H1 (cell line): ENCODE measurements around the gene ARL6IP4. TPM values are rescaled to one million over a fixed set of nuclear protein-coding genes. Genes with fewer than 3 reads are reported as not detected.

Experiments used
- CTCF ChIA-PET: fragments of 300-600 bp; sonication (Branson Sonifier 250); formaldehyde crosslinking; loops from one replicate; lab custom pipeline; 2021; ENCODE audit not compliant: partially characterized antibody; lab: Charles Lee
- POLR2A ChIA-PET: fragments of 300-600 bp; sonication (Branson Sonifier 250); formaldehyde crosslinking; loops from one replicate; lab custom pipeline; 2021; ENCODE audit warnings: inconsistent platforms; ENCODE audit not compliant: partially characterized antibody; lab: Charles Lee
- DNase-seq, 2 experiments: peaks; one replicate each; pipeline versions ENCODE4 v3.0.0 to v3.0.0-alpha.2; 2010 to 2022; ENCODE audit warnings: low spot score in 2 of 2, low read depth in 1 of 2, mixed read lengths in 1 of 2
- FAIRE-seq: peaks from 2 replicates; lab custom pipeline; 2011; peaks lifted over from hg19 to GRCh38; lab: Jason Lieb, UNC
- H2AFZ ChIP-seq: 2 replicates; pipeline ENCODE4 v1.8.1; 2012; ENCODE audit warnings: low read length, inconsistent platforms
- H2AK5ac ChIP-seq: 2 replicates; pipeline ENCODE4 v1.6.1; 2013; ENCODE audit warnings: low read depth, low read length
- H2BK120ac ChIP-seq: replicated peaks from 2 replicates; pipeline ENCODE3; 2013; ENCODE audit warnings: low read depth, low read length, inconsistent platforms
- H2BK12ac ChIP-seq: 2 replicates; pipeline ENCODE4 v1.6.1; 2013; ENCODE audit warnings: low read depth, low read length
- H2BK15ac ChIP-seq: 2 replicates; pipeline ENCODE4 v1.6.1; 2013; ENCODE audit warnings: low read length
- H2BK20ac ChIP-seq: 2 replicates; pipeline ENCODE4 v1.6.1; 2013; ENCODE audit warnings: low read length
- H2BK5ac ChIP-seq: 2 replicates; pipeline ENCODE4 v1.6.1; 2013; ENCODE audit warnings: low read depth, low read length
- H3K14ac ChIP-seq: 2 replicates; pipeline ENCODE4 v1.6.1; 2013; ENCODE audit warnings: inconsistent platforms; ENCODE audit not compliant: insufficient read length
- H3K18ac ChIP-seq: 2 replicates; pipeline ENCODE4 v1.6.1; 2013; ENCODE audit warnings: low read length; ENCODE audit errors: extremely low read depth
- H3K23ac ChIP-seq: 2 replicates; pipeline ENCODE4 v1.6.1; 2013; ENCODE audit warnings: inconsistent platforms; ENCODE audit not compliant: insufficient read length
- H3K23me2 ChIP-seq: 2 replicates; pipeline ENCODE4 v1.6.1; 2013; ENCODE audit warnings: low read depth, low read length
- H3K27ac ChIP-seq: 2 replicates; pipeline ENCODE4 v1.6.1; 2011; ENCODE audit warnings: low read depth, low read length, inconsistent platforms
- H3K27me3 ChIP-seq, 4 experiments: replicated peaks in 1 of 4; 1 replicate in 1 of 4; 2 replicates in 3 of 4; pipeline versions ENCODE4 v1.6.1 to v1.8.1; 2011 to 2013; ENCODE audit warnings: low read length in 3 of 4, mild to moderate bottlenecking in 3 of 4, inconsistent platforms in 2 of 4, mixed read lengths in 2 of 4, moderate library complexity in 1 of 4; ENCODE audit not compliant: control insufficient read depth in 3 of 4, insufficient read depth in 3 of 4; ENCODE audit errors: extremely low read depth in 1 of 4
- H3K36me3 ChIP-seq, 4 experiments: 2 replicates each; pipeline versions ENCODE4 v1.6.1 to v1.8.1; 2011 to 2013; ENCODE audit warnings: mild to moderate bottlenecking in 4 of 4, low read length in 3 of 4, moderate library complexity in 2 of 4, control low read depth in 1 of 4, inconsistent platforms in 1 of 4; ENCODE audit not compliant: insufficient read depth in 4 of 4, control insufficient read depth in 2 of 4
- H3K4ac ChIP-seq: replicated peaks from 2 replicates; pipeline ENCODE3; 2013; ENCODE audit warnings: low read length, low read depth, mixed read lengths, inconsistent platforms; ENCODE audit not compliant: insufficient read length
- H3K4me1 ChIP-seq, 4 experiments: replicated peaks in 1 of 4; 1 replicate in 1 of 4; 2 replicates in 3 of 4; pipeline versions ENCODE4 v1.6.1 to v1.8.1; 2011 to 2013; ENCODE audit warnings: low read length in 3 of 4, inconsistent platforms in 2 of 4, mixed read lengths in 1 of 4; ENCODE audit not compliant: insufficient read depth in 4 of 4, control insufficient read depth in 3 of 4
- H3K4me2 ChIP-seq, 2 experiments: 2 replicates each; pipeline versions ENCODE4 v1.6.1 to v1.8.1; 2011 to 2013; ENCODE audit warnings: low read depth in 2 of 2, low read length in 2 of 2, control low read depth in 1 of 2, inconsistent platforms in 1 of 2, mild to moderate bottlenecking in 1 of 2; ENCODE audit not compliant: insufficient read depth in 1 of 2
- H3K4me3 ChIP-seq, 4 experiments: fragments of 200-600, 300-600 bp in 1 of 4; sonication (generic), shearing (Covaris generic), sonication (Bioruptor Twin) in 1 of 4; 2 replicates each; pipeline versions ENCODE4 v1.5.1 to v1.8.1; 2011 to 2016; ENCODE audit warnings: low read length in 4 of 4, low read depth in 3 of 4, control low read depth in 2 of 4, inconsistent platforms in 2 of 4, mild to moderate bottlenecking in 2 of 4, mixed read lengths in 1 of 4, moderate library complexity in 1 of 4; ENCODE audit not compliant: insufficient read depth in 2 of 4; ENCODE audit errors: extremely low read depth in 1 of 4
- H3K56ac ChIP-seq: replicated peaks from 2 replicates; pipeline ENCODE3; 2013; ENCODE audit warnings: low read depth, mild to moderate bottlenecking, mixed read lengths, low read length, inconsistent platforms; ENCODE audit not compliant: insufficient read length
- H3K79me1 ChIP-seq: 2 replicates; pipeline ENCODE4 v1.6.1; 2013; ENCODE audit warnings: low read depth, low read length, control low read depth
- H3K79me2 ChIP-seq, 2 experiments: 2 replicates each; pipeline versions ENCODE4 v1.6.1 to v1.8.1; 2012 to 2013; ENCODE audit warnings: low read length in 2 of 2, mild to moderate bottlenecking in 2 of 2, inconsistent platforms in 1 of 2; ENCODE audit not compliant: insufficient read depth in 2 of 2, control insufficient read depth in 1 of 2
- H3K9ac ChIP-seq, 4 experiments: replicated peaks in 1 of 4; 1 replicate in 1 of 4; 2 replicates in 3 of 4; pipeline versions ENCODE4 v1.6.1 to v1.8.1; 2011 to 2013; ENCODE audit warnings: low read depth in 3 of 4, low read length in 3 of 4, control low read depth in 2 of 4, mild to moderate bottlenecking in 2 of 4, moderate library complexity in 2 of 4, inconsistent platforms in 1 of 4; ENCODE audit errors: extremely low read depth in 1 of 4
- H3K9me3 ChIP-seq, 2 experiments: 2 replicates each; pipeline versions ENCODE4 v1.6.1 to v1.8.1; 2012 to 2013; ENCODE audit warnings: mild to moderate bottlenecking in 2 of 2, moderate library complexity in 2 of 2, control low read depth in 1 of 2, inconsistent platforms in 1 of 2, low read depth in 1 of 2, low read length in 1 of 2, mixed read lengths in 1 of 2; ENCODE audit not compliant: insufficient read depth in 2 of 2
- H4K20me1 ChIP-seq, 2 experiments: replicated peaks in 1 of 2; 2 replicates each; pipeline versions ENCODE3 to v1.8.1; 2011 to 2013; ENCODE audit warnings: inconsistent platforms in 2 of 2, low read length in 2 of 2, mild to moderate bottlenecking in 1 of 2; ENCODE audit not compliant: insufficient read depth in 2 of 2, control insufficient read depth in 1 of 2
- H4K5ac ChIP-seq: 2 replicates; pipeline ENCODE4 v1.6.1; 2013; ENCODE audit warnings: low read length, low read depth, mixed read lengths, inconsistent platforms; ENCODE audit not compliant: insufficient read length
- H4K8ac ChIP-seq: 2 replicates; pipeline ENCODE4 v1.8.0; 2013; ENCODE audit warnings: mild to moderate bottlenecking, moderate library complexity, low read length, inconsistent platforms; ENCODE audit not compliant: insufficient read depth; ENCODE audit errors: extremely low read depth
- H4K91ac ChIP-seq: replicated peaks from 2 replicates; pipeline ENCODE3; 2013; ENCODE audit warnings: low read length, mixed read lengths, inconsistent platforms; ENCODE audit not compliant: insufficient read length
- CBX8 ChIP-seq: fragments of 300-800, 300-1000 bp; sonication (generic); IDR thresholded peaks from 2 replicates; pipeline ENCODE4 v1.7.1; 2016; ENCODE audit warnings: low read depth, low read length, borderline replicate concordance
- CEBPB ChIP-seq: IDR thresholded peaks from 2 replicates; pipeline ENCODE4 v1.6.1; 2012; ENCODE audit warnings: low read depth, low read length
- CTBP2 ChIP-seq: IDR thresholded peaks from 2 replicates; pipeline ENCODE4 v1.7.0; 2011; ENCODE audit warnings: borderline replicate concordance, mild to moderate bottlenecking, moderate library complexity, mixed read lengths, low read length; ENCODE audit not compliant: insufficient read depth, insufficient read length
- GABPA ChIP-seq: IDR thresholded peaks from 2 replicates; pipeline ENCODE4 v1.6.1; 2011; ENCODE audit warnings: mild to moderate bottlenecking, low read length, moderate library complexity, borderline replicate concordance; ENCODE audit not compliant: insufficient read depth
- JUN ChIP-seq: IDR thresholded peaks from 2 replicates; pipeline ENCODE4 v1.6.1; 2011; ENCODE audit warnings: low read depth, mild to moderate bottlenecking, improper control_type of control experiment, low read length
- RBBP5 ChIP-seq: IDR thresholded peaks from 2 replicates; pipeline ENCODE4 v1.7.1; 2012; ENCODE audit warnings: low read depth, mild to moderate bottlenecking, inconsistent platforms, low read length, moderate library complexity, borderline replicate concordance
- RXRA ChIP-seq: IDR thresholded peaks from 2 replicates; pipeline ENCODE4 v1.6.1; 2011; ENCODE audit warnings: low read depth, mild to moderate bottlenecking, low read length, moderate library complexity; ENCODE audit not compliant: insufficient read depth
- WGBS, 2 experiments: shearing (Covaris generic) in 1 of 2; methylation state at CpG; one replicate each; pipeline versions ENCODE4 v1.1.6 to v1.1.7; 2013 to 2015; ENCODE audit warnings: low lambda C conversion rate in 2 of 2, mixed read lengths in 2 of 2, inconsistent platforms in 1 of 2, low coverage in 1 of 2, missing lambda C conversion rate in 1 of 2; ENCODE audit not compliant: insufficient replicate concordance in 2 of 2, insufficient coverage in 1 of 2, insufficient read length in 1 of 2; ENCODE audit errors: extremely low coverage in 1 of 2, missing lambda C conversion rate in 1 of 2; 5-methylcytosine and 5-hydroxymethylcytosine counted together
- polyA plus RNA-seq, 7 experiments: library from polyadenylated mRNA; depleted of rRNA in 3 of 7; stranded (reverse) in 5 of 7; unstranded in 2 of 7; fragments of >200 nt in 5 of 7; fragments of 200-250 nt in 2 of 7; gene quantifications; 1 replicate in 5 of 7; 2 replicates in 1 of 7; 4 replicates in 1 of 7; pipeline versions ENCODE4 v1.2.1 to v1.2.3, GENCODE V29; 2011 to 2013; ENCODE audit warnings: missing spikeins in 2 of 7, mixed read lengths in 2 of 7
- total RNA-seq: library from RNA; stranded (reverse); fragmentation: NEBNext Ultra II Directional; extraction: Animal tissue kit (Norgen Biotek cat#: 25700); gene quantifications from 2 replicates; pipeline ENCODE4 v1.2.1, GENCODE V29; 2021

Gene ARL6IP4
- total and polyA plus RNA-seq, 2 of the 8 experiments (the other 6 are each of a cell fraction or from before 2014, with no cell fraction given) = 76.4 to 109 TPM

DNA sequence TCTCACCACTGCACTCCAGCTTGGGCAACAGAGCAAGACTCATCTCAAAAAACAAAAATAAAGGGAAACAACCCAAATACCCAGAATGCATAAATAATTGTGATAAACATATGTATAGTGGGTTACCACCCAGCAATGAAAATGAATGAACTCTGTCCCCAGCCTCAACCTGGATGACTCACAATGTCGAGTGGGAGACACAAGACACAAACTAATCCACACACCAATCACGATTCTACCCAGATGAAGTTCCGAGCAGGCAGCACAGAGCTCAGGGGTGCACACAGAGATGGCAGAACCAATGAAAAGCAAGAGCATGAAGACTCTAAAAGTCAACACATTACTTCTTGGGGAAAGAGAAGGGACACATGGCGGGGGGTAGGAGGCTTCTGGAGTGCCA lies 41.4 kb upstream of the ARL6IP4 start:
- Histone ChIP-seq H4K5ac (no peak overlapping the region), H2AK5ac (no peak overlapping the region), H3K79me1 (no peaks in the 10 kb centered on the region), H2BK12ac (no peak overlapping the region), H3K4me1 (no peaks in the 10 kb centered on the region), H3K23ac (no peak overlapping the region), H4K8ac (no peak overlapping the region), H3K56ac (no peak overlapping the region), H2BK120ac (no peak overlapping the region), H2BK5ac (no peak overlapping the region), H3K18ac (no peak overlapping the region), H3K79me2 (no peaks in the 10 kb centered on the region), H3K4ac (no peak overlapping the region), H3K23me2 (no peaks in the 10 kb centered on the region), H2BK20ac (no peak overlapping the region), H3K9me3 (no peaks in the 10 kb centered on the region), H3K27me3 (no peaks in the 10 kb centered on the region), H2AFZ (no peak overlapping the region), H4K91ac (no peak overlapping the region), H3K9ac (no peak overlapping the region), H3K27ac (no peak overlapping the region), H3K14ac (no peak overlapping the region), H3K36me3 (no peaks in the 10 kb centered on the region), H4K20me1 (peaks cover 0 to 2% of the 10 kb centered on the region in 2 experiments), H3K4me2 (no peak overlapping the region), H2BK15ac (no peak overlapping the region), H3K4me3 (no peak overlapping the region)
- POLR2A ChIA-PET = no interaction called here
- TF ChIP-seq CBX8 (no peak), JUN (no peak), RBBP5 (no peak), CEBPB (no peak), GABPA (no peak), CTBP2 (no peak), RXRA (no peak)
- FAIRE-seq (no peak), DNase-seq (no peak)
- CTCF ChIA-PET = interaction anchor here (1.3 to 21.5 kb wide), 3 partner anchors 58 to 76 kb away, joined by 3 to 473 read pairs (median 3); no protein-coding TSS in a partner anchor
- WGBS, 2 experiments = 91% methylated on average over 4 of the region's 4 CpGs; no CpG with 5 or more reads in 1 of the 2 experiments
